ENCODE measurements around the gene CTNNBIP1.

GRCh38 chr1:9808459-9808858, 101.6 kb downstream of the CTNNBIP1 start:
- no peak for TF ChIP-seq POLR2A (IDR thresholded peaks at IDR 0.05; ENCODE audit: low read depth, low read length)
- TF ChIP-seq POLR2AphosphoS5 (IDR thresholded peaks at IDR 0.05; ENCODE audit: low read depth, low read length) = no peak
- no peak for TF ChIP-seq TAF1 (IDR thresholded peaks at IDR 0.05; ENCODE audit: low read depth, low read length)
- TF ChIP-seq PAX5 (IDR thresholded peaks at IDR 0.05; ENCODE audit: insufficient read depth, low read length, severe bottlenecking) = no peak
